Measurements from ENCODE around the gene BCORL1. TPM values are rescaled to one million over a fixed set of nuclear protein-coding genes. Genes with fewer than 3 reads are reported as not detected.

Gene BCORL1
- polyA plus RNA-seq, 1 of the 3 experiments (the other 2 are of a cell fraction): 4.2 TPM

GRCh38 chrX:129968968-129969367, 13.5 kb upstream of the BCORL1 start:
- Histone ChIP-seq H2AFZ (ENCODE audit: low read depth) (no peak overlapping the region), H3K27me3 (ENCODE audit: insufficient read depth) (peaks cover 26% of the 10 kb centered on the region; the same call in 1 of the 2 replicates), H3F3A (replicated peaks; ENCODE audit: insufficient read depth) (no peaks in the 10 kb centered on the region), H3K4me1 (ENCODE audit: control insufficient read depth in 1 of 2, insufficient read depth in 2 of 2, low read depth in 1 of 2, low read length in 1 of 2) (no peaks in the 10 kb centered on the region), H3K4me3 (ENCODE audit: low read depth in 2 of 2, low read length in 1 of 2) (no peak overlapping the region), H3K9ac (no peak overlapping the region), H3K36me3 (replicated peaks in 1 of 2; ENCODE audit: control insufficient read depth in 1 of 2, insufficient read depth in 2 of 2, low read length in 1 of 2) (no peaks in the 10 kb centered on the region), H3K27ac (ENCODE audit: low read depth in 2 of 2, low read length in 1 of 2) (no peak overlapping the region), H4K20me1 (ENCODE audit: insufficient read depth) (no peaks in the 10 kb centered on the region), H3K9me2 (no peaks in the 10 kb centered on the region), H3K79me2 (ENCODE audit: insufficient read depth) (no peaks in the 10 kb centered on the region), H3K4me2 (no peak overlapping the region), H3K9me3 (no peaks in the 10 kb centered on the region)
- ChIA-PET CTCF (interaction anchor here (2.0 kb wide), 1 partner anchor 43 kb away, joined by 7 read pairs; no protein-coding TSS in a partner anchor), POLR2A (no interaction called here)
- DNase-seq: no peak
- WGBS (ENCODE audit: low lambda C conversion rate): 29% methylated on average over 3 of the region's 3 CpGs
- no peak for TF ChIP-seq MXI1 (IDR thresholded peaks at IDR 0.05; ENCODE audit: low read depth, low read length)

- no peaks in the 10 kb centered on the region for H3K9me2 ChIP-seq
- H3K4me2 ChIP-seq: no peak overlapping the region
- no peaks in the 10 kb centered on the region for H4K20me1 ChIP-seq (ENCODE audit: insufficient read depth)
- no peaks in the 10 kb centered on the region for H3K79me2 ChIP-seq (ENCODE audit: insufficient read depth)
- H3K4me1 ChIP-seq (ENCODE audit: control insufficient read depth in 1 of 2, insufficient read depth in 2 of 2, low read depth in 1 of 2, low read length in 1 of 2): no peaks in the 10 kb centered on the region
- CTCF ChIA-PET: no interaction called here
- 47% methylated on average over 5 of the region's 5 CpGs for WGBS (ENCODE audit: low lambda C conversion rate)
- peaks cover 4% of the 10 kb centered on the region for H3F3A ChIP-seq (replicated peaks; ENCODE audit: insufficient read depth)
- H3K27me3 ChIP-seq (ENCODE audit: insufficient read depth): peaks cover 13% of the 10 kb centered on the region; the same call in 1 of the 2 replicates
- no peak overlapping the region for H3K9ac ChIP-seq
- POLR2A ChIA-PET: no interaction called here
- no peak overlapping the region for H3K27ac ChIP-seq (ENCODE audit: low read depth in 2 of 2, low read length in 1 of 2)
- H2AFZ ChIP-seq (ENCODE audit: low read depth): no peak overlapping the region
- no peaks in the 10 kb centered on the region for H3K9me3 ChIP-seq
- H3K36me3 ChIP-seq (replicated peaks in 1 of 2; ENCODE audit: control insufficient read depth in 1 of 2, insufficient read depth in 2 of 2, low read length in 1 of 2): no peaks in the 10 kb centered on the region
- DNase-seq: no peak
- no peak overlapping the region for H3K4me3 ChIP-seq (ENCODE audit: low read depth in 2 of 2, low read length in 1 of 2)
- TF ChIP-seq USF1 (IDR thresholded peaks at IDR 0.05; ENCODE audit: borderline replicate concordance, low read depth): no peak
- no peak for TF ChIP-seq FOSL2 (IDR thresholded peaks at IDR 0.05; ENCODE audit: borderline replicate concordance, low read depth)
- TF ChIP-seq NRF1 (IDR thresholded peaks at IDR 0.05; ENCODE audit: low read depth, low read length): no peak
- no peak for TF ChIP-seq CHD2 (IDR thresholded peaks at IDR 0.05; ENCODE audit: low read length, partially characterized antibody)
- no peak for TF ChIP-seq RCOR1 (IDR thresholded peaks at IDR 0.05; ENCODE audit: low read length)
- TF ChIP-seq JUND (IDR thresholded peaks at IDR 0.05): no peak
- no peak for TF ChIP-seq TEAD4 (IDR thresholded peaks at IDR 0.05; ENCODE audit: borderline replicate concordance, insufficient read depth)
- no peak for TF ChIP-seq GABPA (IDR thresholded peaks at IDR 0.05; ENCODE audit: low read depth)
- no peak for TF ChIP-seq USF2 (IDR thresholded peaks at IDR 0.05; ENCODE audit: borderline replicate concordance, low read depth, low read length)
- TF ChIP-seq YY1 (IDR thresholded peaks at IDR 0.05; ENCODE audit: low read depth): no peak
- TF ChIP-seq SIN3A (IDR thresholded peaks at IDR 0.05; ENCODE audit: borderline replicate concordance, low read depth, low read length): no peak
- no peak for TF ChIP-seq REST (IDR thresholded peaks at IDR 0.05; ENCODE audit: low read depth, low read length)
- TF ChIP-seq FOXM1 (IDR thresholded peaks at IDR 0.05; ENCODE audit: low read depth): no peak
- TF ChIP-seq ZBTB33 (IDR thresholded peaks at IDR 0.05; ENCODE audit: borderline replicate concordance, low read depth): no peak
- TF ChIP-seq CTCF (IDR thresholded peaks at IDR 0.05): no peak
- no peak for TF ChIP-seq RXRA (IDR thresholded peaks at IDR 0.05; ENCODE audit: borderline replicate concordance, low read depth)
- no peak for TF ChIP-seq EZH2phosphoT487 (IDR thresholded peaks at IDR 0.05; ENCODE audit: borderline replicate concordance, low read depth)
- TF ChIP-seq TAF1 (IDR thresholded peaks at IDR 0.05; ENCODE audit: borderline replicate concordance, low read depth, low read length): no peak
These were observed 6.0 kb upstream of the BCORL1 start for GRCh38 chrX:129976441-129976840.

Measured in SK-N-SH (cell line).